ENCODE results near the gene GADL1.

- TF ChIP-seq EZH2 (optimal IDR thresholded peaks at IDR 0.05; ENCODE audit: low read depth, low read length) (no peak), CTCF (IDR thresholded peaks at IDR 0.05; ENCODE audit: low read length) (no peak)
These were observed 130.2 kb downstream of the GADL1 start for GRCh38 chr3:30764281-30764680.
